ENCODE data around the gene GRIN3B.

The GRIN3B gene

DNA sequence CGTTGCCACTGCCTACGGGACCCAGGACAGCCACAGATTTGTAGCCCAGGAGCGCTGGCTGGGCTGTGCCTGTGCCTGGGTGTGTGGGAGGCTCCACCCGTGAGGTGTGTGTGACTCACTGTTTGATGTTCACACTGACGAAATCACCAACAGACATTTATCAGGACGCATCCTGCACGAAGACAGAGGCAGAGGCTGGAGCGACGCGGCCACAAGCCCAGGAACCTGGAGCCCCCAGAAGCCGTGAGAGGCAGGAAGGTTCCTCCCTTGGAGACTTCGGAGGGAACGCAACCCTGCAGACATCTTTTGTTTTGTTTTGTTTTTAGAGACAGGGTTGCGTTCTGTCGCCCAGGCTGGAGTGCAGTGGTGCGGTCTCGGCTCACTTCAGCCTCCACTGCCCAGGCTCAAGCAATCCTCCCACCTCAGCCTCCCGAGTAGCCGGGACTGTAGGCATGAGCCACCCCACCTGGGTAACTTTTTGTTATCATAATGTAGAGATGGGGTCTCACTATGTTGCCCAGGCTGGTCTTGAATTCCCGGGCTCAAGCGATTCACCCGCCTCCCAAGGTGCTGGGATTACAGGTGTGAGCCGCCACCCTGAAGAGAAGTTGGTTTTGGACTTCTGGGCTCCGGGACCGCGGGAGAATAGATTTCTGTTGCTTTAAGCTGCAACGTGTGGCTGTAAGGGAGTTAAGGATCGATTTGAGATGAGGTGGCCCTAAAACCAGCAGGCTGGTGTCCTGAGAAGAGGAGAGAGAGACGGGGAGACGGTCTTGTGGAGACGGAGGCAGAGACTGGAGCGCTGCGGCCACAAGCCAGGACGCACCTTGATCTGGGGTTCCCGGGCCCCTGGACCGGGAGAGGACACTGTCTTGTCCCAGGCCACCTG lies 41.0 kb upstream of the GRIN3B start:
- Histone ChIP-seq H3K4me1 (ENCODE audit: insufficient read depth, low read length) (peaks cover 11% of the 10 kb centered on the region; the same call in 1 of the 2 replicates), H3K9ac (ENCODE audit: low read depth, low read length) (no peak overlapping the region), H3K36me3 (ENCODE audit: insufficient read depth, low read length) (peaks cover 22% of the 10 kb centered on the region; the same call in 1 of the 2 replicates), H3K27me3 (ENCODE audit: insufficient read depth, low read length) (no peaks in the 10 kb centered on the region), H3K4me3 (ENCODE audit: low read length) (no peak overlapping the region), H3K27ac (ENCODE audit: low read depth, low read length) (peak overlapping the region; percentile 43), H3K9me3 (ENCODE audit: insufficient read depth, low read depth, low read length) (no peaks in the 10 kb centered on the region)
- whole genome bisulfite sequencing: 94% methylated on average over 36 of the region's 36 CpGs

GRCh38 chr19:960020-960419 lies 40.2 kb upstream of the GRIN3B start:
- Histone ChIP-seq H3K36me3 (ENCODE audit: insufficient read depth, low read length) (peaks cover 30% of the 10 kb centered on the region), H3K4me3 (ENCODE audit: low read length) (no peak overlapping the region), H3K9ac (ENCODE audit: low read depth, low read length) (no peak overlapping the region), H3K27ac (ENCODE audit: low read depth, low read length) (peak overlapping the region; percentile 43), H3K9me3 (ENCODE audit: insufficient read depth, low read depth, low read length) (no peaks in the 10 kb centered on the region), H3K27me3 (ENCODE audit: insufficient read depth, low read length) (no peaks in the 10 kb centered on the region), H3K4me1 (ENCODE audit: insufficient read depth, low read length) (peaks cover 8% of the 10 kb centered on the region; the same call in 1 of the 2 replicates)
- WGBS: 64% methylated on average over 12 of the region's 12 CpGs

DNA sequence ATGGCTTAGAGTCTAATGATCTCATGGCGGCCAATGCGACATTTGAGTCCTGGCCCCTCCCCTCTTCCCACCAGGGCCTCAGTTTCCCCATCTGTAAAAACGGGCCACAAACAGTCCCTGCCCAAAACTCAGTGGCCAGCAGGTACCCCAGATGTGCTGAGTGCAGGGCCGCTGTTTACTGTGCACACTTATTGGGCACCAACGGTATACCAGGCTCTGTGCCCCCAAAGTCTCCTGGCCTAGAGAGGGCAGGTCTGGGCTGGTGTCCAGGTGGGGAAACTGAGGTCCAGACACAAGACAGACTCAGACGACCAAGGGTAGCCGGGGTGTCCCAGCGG lies 39.6 kb upstream of the GRIN3B start:
- no peak overlapping the region for H3K9ac ChIP-seq (ENCODE audit: low read depth, low read length)
- 89% methylated on average over 8 of the region's 8 CpGs for WGBS

DNA sequence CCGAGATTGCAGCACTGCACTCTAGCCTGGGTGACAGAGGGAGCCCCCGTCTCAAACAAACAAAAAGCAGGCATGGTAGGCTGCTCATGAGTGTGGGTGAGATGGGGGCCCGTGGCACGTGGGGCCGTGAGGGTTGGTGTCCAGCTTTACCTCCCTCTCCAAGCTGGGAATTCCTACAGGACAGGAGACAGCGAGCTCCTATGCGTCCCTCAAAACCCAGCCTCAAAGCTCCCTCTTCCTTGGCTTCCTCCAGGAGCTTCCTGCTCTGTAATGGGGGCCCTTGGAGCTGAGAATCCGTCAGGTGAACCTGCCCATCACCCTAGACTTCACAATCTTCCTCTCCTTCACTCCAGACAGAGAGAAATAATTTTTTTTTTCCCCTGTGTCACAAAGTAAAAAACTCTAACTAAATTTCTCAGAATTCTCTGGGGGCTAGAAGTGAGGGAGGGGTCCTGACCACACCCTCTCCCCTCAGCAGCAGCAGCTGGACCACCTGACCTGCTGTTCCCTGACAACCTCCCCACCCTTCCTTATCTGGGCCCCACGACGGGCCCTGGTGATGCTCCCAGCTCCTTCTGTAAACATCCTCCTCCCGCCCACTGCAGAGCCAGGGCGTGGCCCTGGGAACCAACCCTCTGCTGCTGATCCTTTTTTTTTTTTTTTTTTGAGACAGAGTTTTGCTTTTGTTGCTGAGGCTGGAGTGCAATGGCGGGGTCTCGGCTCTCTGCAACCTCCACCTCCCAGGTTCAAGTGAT lies 38.2 kb upstream of the GRIN3B start:
- WGBS: 80% methylated on average over 14 of the region's 14 CpGs
- Histone ChIP-seq H3K9ac (ENCODE audit: low read depth, low read length) (no peak overlapping the region), H3K4me1 (ENCODE audit: insufficient read depth, low read length) (peaks cover 4% of the 10 kb centered on the region; the same call in 1 of the 2 replicates), H3K9me3 (ENCODE audit: insufficient read depth, low read depth, low read length) (no peaks in the 10 kb centered on the region), H3K27me3 (ENCODE audit: insufficient read depth, low read length) (no peaks in the 10 kb centered on the region), H3K27ac (ENCODE audit: low read depth, low read length) (no peak overlapping the region), H3K36me3 (ENCODE audit: insufficient read depth, low read length) (peaks cover 45% of the 10 kb centered on the region), H3K4me3 (ENCODE audit: low read length) (no peak overlapping the region)

More for the DNA sequence above, 39.6 kb upstream of the GRIN3B start:
- Histone ChIP-seq H3K27ac (ENCODE audit: low read depth, low read length) (no peak overlapping the region), H3K4me1 (ENCODE audit: insufficient read depth, low read length) (peaks cover 8% of the 10 kb centered on the region; the same call in 1 of the 2 replicates), H3K4me3 (ENCODE audit: low read length) (no peak overlapping the region), H3K27me3 (ENCODE audit: insufficient read depth, low read length) (no peaks in the 10 kb centered on the region), H3K36me3 (ENCODE audit: insufficient read depth, low read length) (peaks cover 36% of the 10 kb centered on the region), H3K9me3 (ENCODE audit: insufficient read depth, low read depth, low read length) (no peaks in the 10 kb centered on the region)

- Histone ChIP-seq H3K4me3 (ENCODE audit: low read length) (no peak overlapping the region), H3K9me3 (ENCODE audit: insufficient read depth, low read depth, low read length) (no peaks in the 10 kb centered on the region), H3K36me3 (ENCODE audit: insufficient read depth, low read length) (peaks cover 51% of the 10 kb centered on the region), H3K27me3 (ENCODE audit: insufficient read depth, low read length) (no peaks in the 10 kb centered on the region), H3K9ac (ENCODE audit: low read depth, low read length) (no peak overlapping the region), H3K4me1 (ENCODE audit: insufficient read depth, low read length) (no peaks in the 10 kb centered on the region; the same call in 1 of the 2 replicates), H3K27ac (ENCODE audit: low read depth, low read length) (no peak overlapping the region)
- 89% methylated on average over 30 of the region's 31 CpGs for WGBS
These were observed 37.4 kb upstream of the GRIN3B start for GRCh38 chr19:962683-963400.

DNA sequence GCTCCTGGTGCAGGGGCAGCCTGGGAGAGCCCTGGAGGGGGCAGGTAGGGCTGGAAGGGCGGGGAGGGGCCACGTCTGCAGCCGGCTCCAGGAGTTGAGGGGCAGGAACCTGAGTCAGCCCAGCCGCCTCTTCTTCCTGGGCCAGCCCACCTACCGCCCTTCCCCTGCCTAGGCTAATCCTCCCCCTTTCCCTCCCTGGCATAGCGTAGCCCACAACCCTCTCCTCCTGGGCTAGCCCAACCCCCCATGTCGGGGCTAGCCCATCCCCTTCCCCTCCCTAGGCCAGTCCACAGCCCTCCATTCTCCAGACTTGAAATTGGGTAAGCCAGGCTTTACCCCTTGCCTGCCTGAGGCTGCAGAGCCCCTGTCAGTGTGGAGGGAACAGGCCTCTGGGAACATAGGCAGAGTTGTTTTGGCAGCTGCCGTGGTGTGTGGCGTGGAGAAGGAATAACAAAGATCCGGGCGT lies 36.7 kb upstream of the GRIN3B start:
- no peaks in the 10 kb centered on the region for H3K9me3 ChIP-seq (ENCODE audit: insufficient read depth, low read depth, low read length)
- no peak overlapping the region for H3K27ac ChIP-seq (ENCODE audit: low read depth, low read length)
- H3K4me1 ChIP-seq (ENCODE audit: insufficient read depth, low read length): no peaks in the 10 kb centered on the region; the same call in 1 of the 2 replicates
- no peak overlapping the region for H3K4me3 ChIP-seq (ENCODE audit: low read length)
- H3K36me3 ChIP-seq (ENCODE audit: insufficient read depth, low read length): peaks cover 55% of the 10 kb centered on the region
- H3K27me3 ChIP-seq (ENCODE audit: insufficient read depth, low read length): no peaks in the 10 kb centered on the region
- WGBS: 81% methylated on average over 11 of the region's 11 CpGs
- no peak overlapping the region for H3K9ac ChIP-seq (ENCODE audit: low read depth, low read length)

DNA sequence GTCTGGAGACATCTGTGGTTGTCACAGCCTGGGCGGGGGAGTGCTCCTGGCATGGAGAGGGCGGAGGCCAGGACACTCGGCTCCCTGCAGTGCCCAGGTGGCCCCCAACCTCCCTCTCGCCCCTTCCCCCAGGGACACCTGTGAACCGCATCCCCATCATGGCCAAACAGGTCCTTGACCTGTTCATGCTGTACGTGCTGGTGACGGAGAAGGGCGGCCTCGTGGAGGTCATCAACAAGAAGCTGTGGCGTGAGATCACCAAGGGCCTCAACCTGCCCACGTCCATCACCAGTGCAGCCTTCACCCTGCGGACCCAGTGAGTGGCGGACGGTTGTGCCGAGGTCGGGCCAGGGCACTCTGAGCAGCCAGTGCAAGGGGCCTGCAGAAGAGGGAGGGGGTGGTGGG lies 36.1 kb upstream of the GRIN3B start:
- WGBS: 95% methylated on average over 16 of the region's 16 CpGs
- no peak overlapping the region for H3K9ac ChIP-seq (ENCODE audit: low read depth, low read length)
- H3K27me3 ChIP-seq (ENCODE audit: insufficient read depth, low read length): no peaks in the 10 kb centered on the region
- H3K4me3 ChIP-seq (ENCODE audit: low read length): no peak overlapping the region
- H3K4me1 ChIP-seq (ENCODE audit: insufficient read depth, low read length): no peaks in the 10 kb centered on the region; the same call in 1 of the 2 replicates
- H3K36me3 ChIP-seq (ENCODE audit: insufficient read depth, low read length): peaks cover 57% of the 10 kb centered on the region
- H3K27ac ChIP-seq (ENCODE audit: low read depth, low read length): no peak overlapping the region
- H3K9me3 ChIP-seq (ENCODE audit: insufficient read depth, low read depth, low read length): 0 out of 2 replicates have a peak, but pooled peaks cover under 1% of the 10 kb centered on the region

DNA sequence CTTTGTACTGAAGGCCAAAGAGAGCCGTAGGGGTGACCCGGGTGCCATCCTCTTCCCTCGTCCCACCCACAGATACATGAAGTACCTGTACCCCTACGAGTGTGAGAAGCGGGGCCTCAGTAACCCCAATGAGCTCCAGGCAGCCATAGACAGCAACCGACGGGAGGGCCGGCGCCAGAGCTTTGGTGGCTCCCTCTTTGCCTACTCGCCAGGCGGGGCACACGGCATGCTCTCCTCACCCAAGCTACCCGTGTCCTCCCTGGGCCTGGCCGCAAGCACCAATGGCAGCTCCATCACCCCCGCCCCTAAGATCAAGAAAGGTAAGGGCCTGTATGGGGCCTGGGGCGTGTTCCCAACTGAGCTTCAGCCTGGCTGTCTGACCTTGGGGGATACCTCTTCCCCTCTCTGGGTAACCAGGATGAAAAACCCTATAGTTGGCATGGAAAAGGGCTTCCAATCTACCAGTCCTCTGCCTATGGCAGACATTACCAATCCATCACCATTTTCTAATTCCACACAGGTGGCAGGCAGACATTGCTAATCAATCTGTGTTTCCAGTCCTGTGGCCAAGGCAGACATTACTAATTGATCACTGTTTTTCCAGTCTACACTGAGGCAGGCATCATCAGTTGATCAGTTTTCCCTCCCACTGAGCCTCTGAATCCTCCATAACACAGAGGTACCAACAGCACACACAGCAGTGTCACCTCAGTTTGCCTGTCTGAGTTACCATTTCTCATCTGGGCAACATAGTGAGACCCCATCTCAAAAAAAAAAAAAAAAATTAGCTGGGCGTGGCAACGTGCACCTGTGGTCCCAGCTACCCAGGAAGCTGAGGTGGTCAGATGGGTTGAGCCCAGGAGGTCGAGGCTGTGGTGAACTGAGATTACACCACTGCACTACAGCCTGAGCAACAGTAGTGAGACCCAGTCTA lies 35.2 kb upstream of the GRIN3B start:
- Histone ChIP-seq H3K9me3 (ENCODE audit: insufficient read depth, low read depth, low read length) (0 out of 2 replicates have a peak, but pooled peaks cover 4% of the 10 kb centered on the region), H3K36me3 (ENCODE audit: insufficient read depth, low read length) (peaks cover 65% of the 10 kb centered on the region), H3K27me3 (ENCODE audit: insufficient read depth, low read length) (no peaks in the 10 kb centered on the region), H3K4me1 (ENCODE audit: insufficient read depth, low read length) (no peaks in the 10 kb centered on the region; the same call in 1 of the 2 replicates), H3K4me3 (ENCODE audit: low read length) (no peak overlapping the region), H3K9ac (ENCODE audit: low read depth, low read length) (no peak overlapping the region), H3K27ac (ENCODE audit: low read depth, low read length) (no peak overlapping the region)
- WGBS: 95% methylated on average over 19 of the region's 19 CpGs

DNA sequence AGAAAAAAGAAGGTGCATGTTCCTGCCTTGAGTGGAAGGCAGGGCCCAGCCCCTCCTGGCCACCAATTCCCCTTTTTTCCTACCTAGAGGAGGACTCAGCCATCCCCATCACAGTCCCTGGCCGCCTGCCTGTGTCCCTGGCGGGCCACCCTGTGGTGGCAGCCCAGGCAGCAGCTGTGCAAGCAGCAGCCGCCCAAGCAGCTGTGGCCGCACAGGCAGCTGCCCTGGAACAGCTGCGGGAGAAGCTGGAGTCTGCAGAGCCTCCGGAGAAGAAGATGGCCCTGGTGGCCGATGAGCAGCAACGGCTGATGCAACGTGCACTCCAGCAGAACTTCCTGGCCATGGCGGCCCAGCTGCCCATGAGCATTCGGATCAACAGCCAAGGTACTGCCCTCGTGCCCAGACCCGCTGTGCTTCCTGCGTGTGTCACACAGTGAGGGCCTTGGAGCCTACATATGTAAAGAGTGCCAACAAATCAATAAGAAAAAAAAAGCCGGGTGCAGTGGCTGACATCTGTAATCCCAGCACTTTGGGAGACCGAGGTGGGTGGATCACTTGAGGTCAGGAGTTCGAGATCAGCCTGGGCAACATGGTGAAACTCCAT lies 33.6 kb upstream of the GRIN3B start:
- no peak overlapping the region for H3K4me3 ChIP-seq (ENCODE audit: low read length)
- WGBS: 90% methylated on average over 17 of the region's 17 CpGs
- peaks cover 15% of the 10 kb centered on the region for H3K9me3 ChIP-seq (ENCODE audit: insufficient read depth, low read depth, low read length)
- no peaks in the 10 kb centered on the region for H3K27me3 ChIP-seq (ENCODE audit: insufficient read depth, low read length)
- peaks cover 71% of the 10 kb centered on the region for H3K36me3 ChIP-seq (ENCODE audit: insufficient read depth, low read length)
- no peak overlapping the region for H3K27ac ChIP-seq (ENCODE audit: low read depth, low read length)
- H3K9ac ChIP-seq (ENCODE audit: low read depth, low read length): no peak overlapping the region
- no peaks in the 10 kb centered on the region for H3K4me1 ChIP-seq (ENCODE audit: insufficient read depth, low read length)

- H3K36me3 ChIP-seq (ENCODE audit: insufficient read depth, low read length): peaks cover 56% of the 10 kb centered on the region
- 93% methylated on average over 14 of the region's 14 CpGs for WGBS
- no peak overlapping the region for H3K9ac ChIP-seq (ENCODE audit: low read depth, low read length)
- no peaks in the 10 kb centered on the region for H3K4me1 ChIP-seq (ENCODE audit: insufficient read depth, low read length)
- no peak overlapping the region for H3K27ac ChIP-seq (ENCODE audit: low read depth, low read length)
- peaks cover 15% of the 10 kb centered on the region for H3K9me3 ChIP-seq (ENCODE audit: insufficient read depth, low read depth, low read length)
- no peaks in the 10 kb centered on the region for H3K27me3 ChIP-seq (ENCODE audit: insufficient read depth, low read length)
- no peak overlapping the region for H3K4me3 ChIP-seq (ENCODE audit: low read length)
These were observed 29.5 kb upstream of the GRIN3B start for GRCh38 chr19:970695-971094.

Measured in HUES64 (cell line).